Caco-2 (cell line): ENCODE results near the gene SH2B3. TPM values are rescaled to one million over a fixed set of nuclear protein-coding genes. Genes with fewer than 3 reads are reported as not detected.

Experiments
- BruUV-seq: library from RNA; stranded (reverse); fragments of 400-500 nt; replicated peaks from 2 replicates; lab custom pipeline; 2021; lab: Mats Ljungman, UMichigan
- CTCF ChIA-PET: fragments of 300-600 bp; sonication (Branson Sonifier 250); formaldehyde crosslinking; loops from one replicate; lab custom pipeline; 2022; ENCODE audit warnings: antibody characterized with exemption; lab: Charles Lee
- POLR2A ChIA-PET: fragments of 300-600 bp; sonication (Branson Sonifier 250); formaldehyde crosslinking; loops from one replicate; lab custom pipeline; 2022; ENCODE audit warnings: antibody characterized with exemption; lab: Charles Lee
- DNase-seq, 2 experiments: peaks; one replicate each; pipeline versions ENCODE4 v3.0.0 to v3.0.0-alpha.2; 2020 to 2022
- H3K27me3 ChIP-seq: replicated peaks from 2 replicates; pipeline ENCODE4 v1.6.0; 2011; ENCODE audit warnings: low read length; ENCODE audit not compliant: control insufficient read depth, insufficient read depth
- H3K36me3 ChIP-seq: 2 replicates; pipeline ENCODE4 v1.5.1; 2011; ENCODE audit warnings: low read length; ENCODE audit not compliant: control insufficient read depth, insufficient read depth
- H3K4me1 ChIP-seq: fragments of 250-450 bp; sonication (Bioruptor Pico); 2 replicates; pipeline ENCODE4 v1.5.1; 2020; ENCODE audit warnings: mild to moderate bottlenecking
- H3K4me3 ChIP-seq: 2 replicates; pipeline ENCODE4 v1.5.1; 2011; ENCODE audit warnings: low read depth, mild to moderate bottlenecking, control low read depth, low read length
- H3K9me3 ChIP-seq: fragments of 250-450 bp; sonication (Bioruptor Pico); 2 replicates; pipeline ENCODE4 v1.5.1; 2020; ENCODE audit warnings: mild to moderate bottlenecking, moderate library complexity
- H3K27ac Mint-ChIP-seq: one replicate; pipeline ENCODE4 v1.8.0; 2022; ENCODE audit warnings: mixed read lengths; ENCODE audit not compliant: unreplicated experiment
- H3K27me3 Mint-ChIP-seq: one replicate; pipeline ENCODE4 v1.8.0; 2022; ENCODE audit warnings: mixed read lengths; ENCODE audit not compliant: insufficient read depth, unreplicated experiment
- H3K36me3 Mint-ChIP-seq: one replicate; pipeline ENCODE4 v1.8.0; 2022; ENCODE audit warnings: mild to moderate bottlenecking, mixed read lengths; ENCODE audit not compliant: insufficient read depth, unreplicated experiment
- H3K4me1 Mint-ChIP-seq: one replicate; pipeline ENCODE4 v1.8.0; 2022; ENCODE audit warnings: low read depth, mixed read lengths; ENCODE audit not compliant: unreplicated experiment
- H3K4me3 Mint-ChIP-seq: one replicate; pipeline ENCODE4 v1.8.0; 2022; ENCODE audit warnings: mild to moderate bottlenecking, moderate library complexity, mixed read lengths; ENCODE audit not compliant: unreplicated experiment
- H3K9me3 Mint-ChIP-seq: one replicate; pipeline ENCODE4 v1.8.0; 2022; ENCODE audit warnings: mixed read lengths; ENCODE audit not compliant: unreplicated experiment
- CTCF ChIP-seq, 2 experiments: fragments of 200-600 bp in 1 of 2; IDR thresholded peaks; 1 replicate in 1 of 2; 2 replicates in 1 of 2; pipeline versions ENCODE4 v1.5.1 to v1.8.0; 2011 to 2022; ENCODE audit warnings: antibody characterized with exemption in 1 of 2, control low read depth in 1 of 2, inconsistent platforms in 1 of 2, low read depth in 1 of 2, low read length in 1 of 2, mild to moderate bottlenecking in 1 of 2, moderate library complexity in 1 of 2; ENCODE audit not compliant: insufficient read depth in 1 of 2, severe bottlenecking in 1 of 2, unreplicated experiment in 1 of 2
- intact Hi-C: fragments of 100-400 bp; cut with micrococcal nuclease; formaldehyde crosslinking; loops from one replicate; pipeline ENCODE4 v1.10.0; 2022; ENCODE audit not compliant: unreplicated experiment
- total RNA-seq: library from RNA; stranded (reverse); gene quantifications from 2 replicates; pipeline ENCODE4 v1.2.3, GENCODE V29; 2022

Gene SH2B3
- total RNA-seq, 1 experiment from 2014 or later: 16.1 TPM

- Histone ChIP-seq H3K9me3 (no peaks in the 10 kb centered on the region), H3K4me3 (no peak overlapping the region), H3K36me3 (no peaks in the 10 kb centered on the region), H3K27me3 (no peaks in the 10 kb centered on the region), H3K4me1 (no peaks in the 10 kb centered on the region)
- intact Hi-C loops: no loop called here
- no TSS peak for BruUV-seq
- ChIA-PET POLR2A (no interaction called here), CTCF (no interaction called here)
- H3K27me3 Mint-ChIP-seq: no peaks in the 10 kb centered on the region
- H3K4me1 Mint-ChIP-seq: no peaks in the 10 kb centered on the region
- H3K36me3 Mint-ChIP-seq: peaks cover 93% of the 10 kb centered on the region
- peak overlapping the region; percentile 50 for H3K27ac Mint-ChIP-seq
- DNase-seq: no peak
- H3K4me3 Mint-ChIP-seq: no peak overlapping the region
- TF ChIP-seq CTCF (IDR thresholded peaks at IDR 0.05; ENCODE audit: insufficient read depth in 1 of 2, low read depth in 1 of 2, low read length in 1 of 2, severe bottlenecking in 1 of 2, unreplicated experiment in 1 of 2): no peak
- H3K9me3 Mint-ChIP-seq: no peaks in the 10 kb centered on the region
These were observed 34.9 kb downstream of the SH2B3 start for GRCh38 chr12:111440631-111441030.

GRCh38 chr12:111441107-111441928, 35.6 kb downstream of the SH2B3 start:
- Mint-ChIP-seq H3K9me3 (no peaks in the 10 kb centered on the region), H3K4me3 (no peak overlapping the region), H3K36me3 (peaks cover 93% of the 10 kb centered on the region), H3K27ac (no peak overlapping the region), H3K4me1 (no peaks in the 10 kb centered on the region), H3K27me3 (no peaks in the 10 kb centered on the region)
- no TSS peak for BruUV-seq
- H3K4me3 ChIP-seq: no peak overlapping the region
- H3K36me3 ChIP-seq: peaks cover 2% of the 10 kb centered on the region; the same call in 1 of the 2 replicates
- no peak for DNase-seq
- H3K9me3 ChIP-seq: no peaks in the 10 kb centered on the region
- H3K4me1 ChIP-seq: no peaks in the 10 kb centered on the region
- no peaks in the 10 kb centered on the region for H3K27me3 ChIP-seq
- ChIA-PET CTCF (interaction anchor here (0.7 kb wide), 1 partner anchor 33 kb away, joined by 3 read pairs; no protein-coding TSS in a partner anchor), POLR2A (no interaction called here)
- intact Hi-C loops: no loop called here
- TF ChIP-seq CTCF (IDR thresholded peaks at IDR 0.05; ENCODE audit: insufficient read depth in 1 of 2, low read depth in 1 of 2, low read length in 1 of 2, severe bottlenecking in 1 of 2, unreplicated experiment in 1 of 2): no peak

GRCh38 chr12:111442301-111443045, 36.8 kb downstream of the SH2B3 start:
- ChIA-PET CTCF (interaction anchor here (0.6 to 3.0 kb wide), 3 partner anchors 11 to 46 kb away, joined by 5 to 8 read pairs (median 5); no protein-coding TSS in a partner anchor), POLR2A (interaction anchor here (0.6 kb wide), 1 partner anchor 11 kb away, joined by 3 read pairs; no protein-coding TSS in a partner anchor)
- Mint-ChIP-seq H3K4me1 (no peaks in the 10 kb centered on the region), H3K9me3 (no peaks in the 10 kb centered on the region), H3K27ac (peak overlapping the region; percentile 87), H3K27me3 (no peaks in the 10 kb centered on the region), H3K36me3 (peaks cover 93% of the 10 kb centered on the region), H3K4me3 (peak overlapping the region; percentile 34)
- BruUV-seq: no TSS peak
- TF ChIP-seq CTCF (IDR thresholded peaks at IDR 0.05; ENCODE audit: insufficient read depth in 1 of 2, low read depth in 1 of 2, low read length in 1 of 2, severe bottlenecking in 1 of 2, unreplicated experiment in 1 of 2): no peak
- Histone ChIP-seq H3K27me3 (no peaks in the 10 kb centered on the region), H3K4me3 (no peak overlapping the region), H3K9me3 (no peaks in the 10 kb centered on the region), H3K36me3 (peaks cover 2% of the 10 kb centered on the region), H3K4me1 (no peaks in the 10 kb centered on the region)
- intact Hi-C loops: no loop called here
- no peak for DNase-seq
